Fibroblast of lung (primary cell): Measurements from ENCODE around the gene ALKBH6.
"Not testable (repeated sequence)": the region's sequence is repeated elsewhere in the genome, so short reads cannot be mapped to it uniquely, and the experiment has no call there.

Experiments
- CTCF ChIP-seq, 2 donors: IDR thresholded peaks in 1 of 2; conservative IDR thresholded peaks in 1 of 2; 1 replicate in 1 of 2; 2 replicates in 1 of 2; pipeline ENCODE4 v1.5.1; 2011 to 2012; ENCODE audit warnings: low read length in 2 of 2, control low read depth in 1 of 2, inconsistent platforms in 1 of 2, low read depth in 1 of 2, mild to moderate bottlenecking in 1 of 2
- EZH2 ChIP-seq: IDR thresholded peaks from 2 replicates; pipeline ENCODE4 v1.5.1; 2012; ENCODE audit warnings: low read length, control low read depth, mild to moderate bottlenecking; ENCODE audit errors: missing control alignments

DNA sequence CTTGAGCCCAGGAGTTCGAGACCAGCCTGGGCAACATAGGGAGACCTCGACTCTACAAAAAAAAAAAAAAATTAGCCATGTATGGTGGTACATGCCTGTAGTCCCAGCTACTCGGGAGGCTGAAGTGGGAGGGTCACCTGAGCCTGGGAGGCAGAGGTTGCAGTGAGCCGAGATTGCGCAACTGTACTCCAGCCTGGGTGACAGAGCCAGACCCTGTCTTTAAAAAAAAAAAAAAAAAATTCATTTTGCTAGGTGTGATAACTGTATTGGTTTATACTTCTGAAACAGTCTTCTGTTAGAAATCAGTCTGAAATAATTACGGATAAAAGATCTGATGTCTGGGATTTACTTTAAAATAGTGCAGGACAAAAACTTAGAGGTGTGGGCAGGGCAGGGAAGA is 27.1 kb upstream of the ALKBH6 start:
- not testable (repeated sequence) for TF ChIP-seq CTCF (conservative IDR thresholded peaks at IDR 0.05 in 1 of 2, IDR thresholded peaks at IDR 0.05 in 1 of 2; ENCODE audit: low read depth in 1 of 2, low read length in 2 of 2); EZH2
